GM12878 (cell line): Measurements from ENCODE around the gene MS4A1. TPM values are rescaled to one million over a fixed set of nuclear protein-coding genes. Genes with fewer than 3 reads are reported as not detected.

Source experiments
- ATAC-seq: fragments of 200-7000 bp; cut with Tn5 transposase; 3 replicates; pipeline ENCODE4 v1.9.1; 2020; ENCODE audit warnings: mild to moderate bottlenecking, moderate library complexity
- BruUV-seq: library from RNA; stranded (reverse); fragments of 400-500 nt; replicated peaks from 2 replicates; lab custom pipeline; 2021; lab: Mats Ljungman, UMichigan
- CTCF ChIA-PET: fragments of 300-600 bp; sonication (Branson Sonifier 250); formaldehyde crosslinking; extraction: SDS; loops from one replicate; lab custom pipeline; 2021; ENCODE audit warnings: inconsistent platforms; lab: Yijun Ruan, JAX
- POLR2A ChIA-PET: fragments of 350-600 bp; formaldehyde crosslinking; extraction: SDS; loops from one replicate; lab custom pipeline; 2021; ENCODE audit warnings: inconsistent platforms; lab: Charles Lee
- RAD21 ChIA-PET: fragments of 300-600 bp; sonication (Branson Sonifier 250); formaldehyde crosslinking; loops from one replicate; lab custom pipeline; 2023; ENCODE audit warnings: antibody characterized with exemption; ENCODE audit not compliant: unreplicated experiment; lab: Charles Lee
- SMC1A ChIA-PET: fragments of 300-600 bp; sonication (Branson Sonifier 250); formaldehyde crosslinking; loops from one replicate; lab custom pipeline; 2023; ENCODE audit not compliant: unreplicated experiment, uncharacterized antibody; lab: Charles Lee
- DNase-seq: peaks from one replicate; pipeline ENCODE4 v3.0.0-alpha.2; 2011; ENCODE audit warnings: low read depth, low spot score
- FAIRE-seq: peaks from 3 replicates; lab custom pipeline; 2011; peaks lifted over from hg19 to GRCh38; lab: Jason Lieb, UNC
- H2AFZ ChIP-seq: 2 replicates; pipeline ENCODE4 v1.6.0; 2011; ENCODE audit warnings: low read depth, low read length, control low read depth; ENCODE audit not compliant: control insufficient read depth
- H3K27ac ChIP-seq: 2 replicates; pipeline ENCODE4 v1.5.1; 2011; ENCODE audit warnings: control low read depth; ENCODE audit not compliant: control insufficient read depth, insufficient read depth
- H3K27me3 ChIP-seq, 2 experiments: replicated peaks in 1 of 2; 2 replicates each; pipeline versions ENCODE4 v1.6.0 to v1.6.1; 2011; ENCODE audit warnings: low read length in 1 of 2; ENCODE audit not compliant: control insufficient read depth in 2 of 2, insufficient read depth in 2 of 2
- H3K36me3 ChIP-seq, 2 experiments: 2 replicates each; pipeline ENCODE4 v1.5.1; 2011; ENCODE audit warnings: low read length in 1 of 2; ENCODE audit not compliant: control insufficient read depth in 2 of 2, insufficient read depth in 2 of 2
- H3K4me1 ChIP-seq: 2 replicates; pipeline ENCODE4 v1.6.1; 2011; ENCODE audit warnings: mild to moderate bottlenecking, low read length, moderate library complexity, mixed read lengths; ENCODE audit not compliant: control insufficient read depth, insufficient read depth
- H3K4me2 ChIP-seq: 2 replicates; pipeline ENCODE4 v1.6.0; 2011; ENCODE audit warnings: control low read depth; ENCODE audit not compliant: control insufficient read depth, insufficient read depth
- H3K4me3 ChIP-seq: fragments of 200-600 bp; sonication (generic); 2 replicates; pipeline ENCODE4 v1.5.1; 2016
- H3K79me2 ChIP-seq: 2 replicates; pipeline ENCODE4 v1.6.0; 2011; ENCODE audit warnings: low read length; ENCODE audit not compliant: control insufficient read depth, insufficient read depth
- H3K9ac ChIP-seq: 2 replicates; pipeline ENCODE4 v1.8.0; 2011; ENCODE audit warnings: low read length, control low read depth, mixed read lengths; ENCODE audit not compliant: control insufficient read depth, insufficient read depth
- H3K9me3 ChIP-seq: replicated peaks from 3 replicates; pipeline ENCODE4 v1.5.1; 2011; ENCODE audit warnings: mild to moderate bottlenecking, low read length; ENCODE audit not compliant: control insufficient read depth, insufficient read depth
- H4K20me1 ChIP-seq: 2 replicates; pipeline ENCODE4 v1.6.0; 2011; ENCODE audit not compliant: control insufficient read depth, insufficient read depth
- BHLHE40 ChIP-seq, 2 experiments: fragments of 450-650 bp in 1 of 2; IDR thresholded peaks; 2 replicates each; pipeline ENCODE4 v1.6.1; 2011 to 2017; ENCODE audit warnings: low read depth in 2 of 2, borderline replicate concordance in 1 of 2, improper control_type of control experiment in 1 of 2, low read length in 1 of 2, mild to moderate bottlenecking in 1 of 2
- CBX3 ChIP-seq: fragments of 200-600 bp; sonication (generic); IDR thresholded peaks from 2 replicates; pipeline ENCODE4 v1.6.1; 2016; ENCODE audit warnings: low read depth, borderline replicate concordance
- CEBPB ChIP-seq, 2 experiments: fragments of 150-350 bp in 1 of 2; IDR thresholded peaks; 2 replicates each; pipeline ENCODE4 v1.6.1; 2012 to 2014; ENCODE audit warnings: low read depth in 2 of 2, low read length in 2 of 2, borderline replicate concordance in 1 of 2, inconsistent platforms in 1 of 2
- CREM ChIP-seq: IDR thresholded peaks from 2 replicates; pipeline ENCODE4 v1.6.1; 2014; ENCODE audit warnings: antibody characterized with exemption, low read depth
- FOS ChIP-seq: IDR thresholded peaks from 3 replicates; pipeline ENCODE4 v1.6.1; 2011; ENCODE audit warnings: borderline replicate concordance; ENCODE audit not compliant: insufficient read length; ENCODE audit errors: extremely low read depth
- FOXM1 ChIP-seq: IDR thresholded peaks from 2 replicates; pipeline ENCODE4 v1.6.1; 2012; ENCODE audit warnings: low read depth, mild to moderate bottlenecking, inconsistent platforms, low read length, moderate library complexity
- JUND ChIP-seq: IDR thresholded peaks from 2 replicates; pipeline ENCODE4 v1.6.1; 2012; ENCODE audit warnings: low read depth, mild to moderate bottlenecking, low read length, improper control_type of control experiment, moderate library complexity
- KAT2A ChIP-seq: conservative IDR thresholded peaks from 2 replicates; pipeline ENCODE4 v1.6.1; 2011; ENCODE audit warnings: low read depth, low read length; ENCODE audit not compliant: control insufficient read depth
- KLF5 ChIP-seq: fragments of 450-650 bp; IDR thresholded peaks from 2 replicates; pipeline ENCODE4 v1.6.1; 2014; ENCODE audit warnings: mild to moderate bottlenecking; ENCODE audit not compliant: partially characterized antibody
- POLR2AphosphoS2 ChIP-seq: IDR thresholded peaks from 2 replicates; pipeline ENCODE4 v1.6.1; 2011; ENCODE audit warnings: low read depth, mild to moderate bottlenecking, low read length, improper control_type of control experiment, moderate library complexity
- POLR2AphosphoS5 ChIP-seq: IDR thresholded peaks from 2 replicates; pipeline ENCODE4 v1.6.1; 2011; ENCODE audit warnings: mild to moderate bottlenecking, low read length, inconsistent platforms
- POU2F2 ChIP-seq: IDR thresholded peaks from 3 replicates; pipeline ENCODE4 v1.6.1; 2011; ENCODE audit warnings: low read depth, mild to moderate bottlenecking, low read length, borderline replicate concordance
- RBBP5 ChIP-seq: fragments of 200-600 bp; sonication (generic); conservative IDR thresholded peaks from 2 replicates; pipeline ENCODE4 v1.6.1; 2016
- RELA ChIP-seq: fragments of 450-650 bp; IDR thresholded peaks from 2 replicates; pipeline ENCODE4 v1.8.0; 2014; ENCODE audit warnings: borderline replicate concordance; ENCODE audit not compliant: partially characterized antibody
- RUNX3 ChIP-seq: IDR thresholded peaks from 2 replicates; pipeline ENCODE4 v1.6.1; 2012; ENCODE audit warnings: low read length, inconsistent platforms
- SMC3 ChIP-seq: IDR thresholded peaks from 2 replicates; pipeline ENCODE4 v1.6.1; 2011; ENCODE audit warnings: low read length, improper control_type of control experiment, borderline replicate concordance
- TCF12 ChIP-seq: IDR thresholded peaks from 2 replicates; pipeline ENCODE4 v1.6.1; 2011; ENCODE audit warnings: low read depth, mild to moderate bottlenecking, low read length
- WRNIP1 ChIP-seq: IDR thresholded peaks from 2 replicates; pipeline ENCODE4 v1.6.1; 2011; ENCODE audit warnings: low read depth, low read length, improper control_type of control experiment, borderline replicate concordance
- ZNF207 ChIP-seq: fragments of 450-650 bp; IDR thresholded peaks from 2 replicates; pipeline ENCODE4 v1.6.1; 2014; ENCODE audit warnings: antibody characterized with exemption, mild to moderate bottlenecking, borderline replicate concordance
- ZNF24 ChIP-seq: fragments of 450-650 bp; IDR thresholded peaks from 2 replicates; pipeline ENCODE4 v1.6.1; 2017; ENCODE audit warnings: antibody characterized with exemption, mild to moderate bottlenecking
- in situ Hi-C: fragments of 300-500 bp; cut with MboI; formaldehyde crosslinking; loops from 9 replicates; pipeline ENCODE4 v1.14.3; 2018; ENCODE audit warnings: mixed read lengths
- intact Hi-C: fragments of 100-400 bp; cut with micrococcal nuclease; formaldehyde crosslinking; loops from one replicate; pipeline ENCODE4 v1.14.2; 2022; ENCODE audit not compliant: unreplicated experiment
- polyA plus RNA-seq, 11 experiments: library from polyadenylated mRNA; depleted of rRNA in 4 of 11; unstranded in 6 of 11; stranded (reverse) in 5 of 11; fragments of >200 nt; fragmentation: Nextera tagmentation in 4 of 11; fragmentation: Illumina TruSeq in 1 of 11; extraction: Ambion mirVana in 4 of 11; extraction: Trizol in 1 of 11; gene quantifications; 1 replicate in 1 of 11; 2 replicates in 10 of 11; pipeline versions ENCODE4 v1.2.1 to v1.2.3, GENCODE V29; 2011 to 2016; ENCODE audit warnings: inconsistent platforms in 2 of 11, missing spikeins in 2 of 11, low read depth in 1 of 11
- total RNA-seq, 4 experiments: library from RNA; depleted of rRNA in 3 of 4; stranded (reverse); fragments of >200 nt in 3 of 4; fragmentation: Illumina TruSeq in 1 of 4; extraction: Trizol in 1 of 4; gene quantifications; 2 replicates each; pipeline versions ENCODE4 v1.2.1 to v1.2.3, GENCODE V29; 2013 to 2021
- TF ChIP-seq, protein P1 (sequence below): fragments of 450-650 bp; IDR thresholded peaks from 2 replicates; pipeline ENCODE4 v1.6.1; 2016; ENCODE audit warnings: mild to moderate bottlenecking, moderate library complexity, borderline replicate concordance
- TF ChIP-seq, protein P2 (sequence below): IDR thresholded peaks from 2 replicates; pipeline ENCODE4 v1.6.1; 2011; ENCODE audit warnings: low read depth, mild to moderate bottlenecking, low read length, moderate library complexity, borderline replicate concordance; ENCODE audit errors: extremely low read depth

MS4A1 gene
- total and polyA plus RNA-seq, 10 of the 15 experiments (the other 5 are each of a cell fraction or from before 2014, with no cell fraction given): 329 to 2,106 (median 687) TPM

DNA sequence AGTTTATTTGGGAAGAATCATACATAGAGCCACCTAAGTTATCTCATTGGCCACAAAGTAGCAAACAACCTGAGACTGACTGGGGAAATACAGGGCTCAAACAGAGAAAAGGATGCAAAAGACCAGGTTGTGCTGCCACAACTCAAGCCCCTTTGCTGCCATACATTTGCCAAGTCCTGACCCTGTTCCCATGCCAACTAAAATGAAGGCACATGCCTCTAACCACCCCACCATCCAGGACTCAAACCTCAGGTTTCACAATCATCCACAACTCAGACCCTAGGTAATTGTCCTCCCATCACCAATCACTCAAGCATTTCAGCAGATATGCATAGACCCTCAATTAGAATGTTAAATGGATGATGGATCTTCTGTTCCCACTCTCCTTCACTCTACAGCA is 1.4 kb upstream of the MS4A1 start:
- H3K9me3 ChIP-seq: no peaks in the 10 kb centered on the region
- ATAC-seq: peak; percentile 17
- peak overlapping the region; percentile 93; the same call in 1 of the 2 replicates for H3K27ac ChIP-seq
- no peak for FAIRE-seq
- intact Hi-C loops: no loop called here
- H3K36me3 ChIP-seq: no peaks in the 10 kb centered on the region
- H3K4me1 ChIP-seq: peaks cover 18% of the 10 kb centered on the region
- H3K27me3 ChIP-seq: no peaks in the 10 kb centered on the region
- peak; percentile 53 for DNase-seq
- H3K4me3 ChIP-seq: no peak overlapping the region
- H3K4me2 ChIP-seq: no peak overlapping the region
- ChIA-PET SMC1A (interaction anchor here (7.7 to 9.0 kb wide), 2 partner anchors 73 to 87 kb away, joined by 97 to 298 read pairs; partner anchors contain the start of gene MS4A7), POLR2A (interaction anchor here (1.9 to 3.9 kb wide), 3 partner anchors 73 to 84 kb away, joined by 8 to 18 read pairs (median 12); partner anchors contain the start of gene MS4A7), CTCF (interaction anchor here (0.7 to 7.7 kb wide), 4 partner anchors 8 to 165 kb away, joined by 3 to 190 read pairs (median 3); no protein-coding TSS in a partner anchor), RAD21 (interaction anchor here (0.8 to 7.4 kb wide), 3 partner anchors 36 to 89 kb away, joined by 3 to 195 read pairs (median 53); partner anchors contain the start of gene MS4A7)
- H3K9ac ChIP-seq: no peak overlapping the region
- no peaks in the 10 kb centered on the region for H4K20me1 ChIP-seq
- no TSS peak for BruUV-seq
- in situ Hi-C loops: loop anchor here (10.0 kb wide), 1 partner anchor 611 kb away; no protein-coding TSS in a partner anchor
- no peak overlapping the region; the same call in 1 of the 2 replicates for H2AFZ ChIP-seq
- H3K79me2 ChIP-seq: peaks cover 38% of the 10 kb centered on the region
- no peak for TF ChIP-seq CREM
- TF ChIP-seq RELA: no peak
- TF ChIP-seq, protein P1, sequence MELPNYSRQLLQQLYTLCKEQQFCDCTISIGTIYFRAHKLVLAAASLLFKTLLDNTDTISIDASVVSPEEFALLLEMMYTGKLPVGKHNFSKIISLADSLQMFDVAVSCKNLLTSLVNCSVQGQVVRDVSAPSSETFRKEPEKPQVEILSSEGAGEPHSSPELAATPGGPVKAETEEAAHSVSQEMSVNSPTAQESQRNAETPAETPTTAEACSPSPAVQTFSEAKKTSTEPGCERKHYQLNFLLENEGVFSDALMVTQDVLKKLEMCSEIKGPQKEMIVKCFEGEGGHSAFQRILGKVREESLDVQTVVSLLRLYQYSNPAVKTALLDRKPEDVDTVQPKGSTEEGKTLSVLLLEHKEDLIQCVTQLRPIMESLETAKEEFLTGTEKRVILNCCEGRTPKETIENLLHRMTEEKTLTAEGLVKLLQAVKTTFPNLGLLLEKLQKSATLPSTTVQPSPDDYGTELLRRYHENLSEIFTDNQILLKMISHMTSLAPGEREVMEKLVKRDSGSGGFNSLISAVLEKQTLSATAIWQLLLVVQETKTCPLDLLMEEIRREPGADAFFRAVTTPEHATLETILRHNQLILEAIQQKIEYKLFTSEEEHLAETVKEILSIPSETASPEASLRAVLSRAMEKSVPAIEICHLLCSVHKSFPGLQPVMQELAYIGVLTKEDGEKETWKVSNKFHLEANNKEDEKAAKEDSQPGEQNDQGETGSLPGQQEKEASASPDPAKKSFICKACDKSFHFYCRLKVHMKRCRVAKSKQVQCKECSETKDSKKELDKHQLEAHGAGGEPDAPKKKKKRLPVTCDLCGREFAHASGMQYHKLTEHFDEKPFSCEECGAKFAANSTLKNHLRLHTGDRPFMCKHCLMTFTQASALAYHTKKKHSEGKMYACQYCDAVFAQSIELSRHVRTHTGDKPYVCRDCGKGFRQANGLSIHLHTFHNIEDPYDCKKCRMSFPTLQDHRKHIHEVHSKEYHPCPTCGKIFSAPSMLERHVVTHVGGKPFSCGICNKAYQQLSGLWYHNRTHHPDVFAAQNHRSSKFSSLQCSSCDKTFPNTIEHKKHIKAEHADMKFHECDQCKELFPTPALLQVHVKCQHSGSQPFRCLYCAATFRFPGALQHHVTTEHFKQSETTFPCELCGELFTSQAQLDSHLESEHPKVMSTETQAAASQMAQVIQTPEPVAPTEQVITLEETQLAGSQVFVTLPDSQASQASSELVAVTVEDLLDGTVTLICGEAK: no peak
- TF ChIP-seq BHLHE40 (IDR thresholded peaks at IDR 0.05; ENCODE audit: borderline replicate concordance in 1 of 2, low read depth in 2 of 2, low read length in 1 of 2): peak; percentile 22 to 57; a peak in 3 of 4 replicates
- no peak for TF ChIP-seq KAT2A
- TF ChIP-seq SMC3: no peak
- TF ChIP-seq TCF12: no peak
- TF ChIP-seq FOXM1: no peak
- no peak for TF ChIP-seq CEBPB (IDR thresholded peaks at IDR 0.05; ENCODE audit: borderline replicate concordance in 1 of 2, low read depth in 2 of 2, low read length in 2 of 2)
- TF ChIP-seq JUND: no peak
- no peak for TF ChIP-seq ZNF207
- no peak for TF ChIP-seq FOS
- TF ChIP-seq WRNIP1: no peak
- TF ChIP-seq CBX3: no peak
- TF ChIP-seq RUNX3: peak; percentile 27; the same call in 1 of the 2 replicates
- TF ChIP-seq ZNF24: no peak
- TF ChIP-seq POLR2AphosphoS5: no peak
- no peak for TF ChIP-seq RBBP5
- TF ChIP-seq KLF5: no peak
- TF ChIP-seq, protein P2, sequence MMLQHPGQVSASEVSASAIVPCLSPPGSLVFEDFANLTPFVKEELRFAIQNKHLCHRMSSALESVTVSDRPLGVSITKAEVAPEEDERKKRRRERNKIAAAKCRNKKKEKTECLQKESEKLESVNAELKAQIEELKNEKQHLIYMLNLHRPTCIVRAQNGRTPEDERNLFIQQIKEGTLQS: no peak
- TF ChIP-seq POLR2AphosphoS2: no peak
- TF ChIP-seq POU2F2: 0 out of 3 replicates have a peak, but pooled peaks have one; percentile 21
